ENCODE results near the gene CDC42BPB.
A peak's percentile ranks its signal among the peaks of the same experiment; 100 is the strongest.

Gene CDC42BPB

GRCh38 chr14:102930753-102931579, 126.4 kb downstream of the CDC42BPB start:
- no peak for DNase-seq (ENCODE audit: extremely low read depth, low read depth)
- no peak for TF ChIP-seq CTCF (IDR thresholded peaks at IDR 0.05; ENCODE audit: low read depth, low read length, missing control alignments)
- H3K4me3 ChIP-seq (replicated peaks; ENCODE audit: low read depth, low read length) = no peak overlapping the region

DNA sequence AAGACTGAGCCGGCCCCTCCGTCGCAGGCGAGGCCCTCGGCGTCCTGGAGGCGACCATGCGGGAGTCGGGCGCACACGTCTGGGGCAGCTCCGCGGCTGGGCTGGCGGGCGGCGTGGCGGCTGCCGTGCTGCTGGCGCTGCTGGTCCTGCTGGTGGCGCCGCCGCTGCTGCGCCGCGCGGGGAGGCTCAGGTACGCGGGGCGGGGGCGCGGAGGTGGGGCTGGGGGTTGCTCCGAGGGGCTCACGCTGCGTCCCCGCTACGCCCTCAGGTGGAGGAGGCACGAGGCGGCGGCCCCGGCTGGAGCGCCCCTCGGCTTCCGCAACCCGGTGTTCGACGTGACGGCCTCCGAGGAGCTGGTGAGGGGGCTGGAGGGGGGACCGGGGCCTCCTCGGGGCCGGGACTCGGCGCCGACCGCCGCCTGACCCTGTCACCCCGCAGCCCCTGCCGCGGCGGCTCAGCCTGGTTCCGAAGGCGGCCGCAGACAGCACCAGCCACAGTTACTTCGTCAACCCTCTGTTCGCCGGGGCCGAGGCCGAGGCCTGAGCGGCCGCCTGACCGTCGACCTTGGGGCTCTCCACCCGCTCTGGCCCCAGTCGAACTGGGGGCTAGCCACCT, 127.1 kb downstream of the CDC42BPB start:
- H3K4me3 ChIP-seq (replicated peaks; ENCODE audit: low read depth, low read length) = no peak overlapping the region
- no peak for DNase-seq (ENCODE audit: extremely low read depth, low read depth)
- TF ChIP-seq CTCF (IDR thresholded peaks at IDR 0.05; ENCODE audit: low read depth, low read length, missing control alignments) = no peak

GRCh38 chr14:102929241-102930137, 127.9 kb downstream of the CDC42BPB start:
- TF ChIP-seq CTCF (IDR thresholded peaks at IDR 0.05; ENCODE audit: low read depth, low read length, missing control alignments) = no peak
- H3K4me3 ChIP-seq (replicated peaks; ENCODE audit: low read depth, low read length) = no peak overlapping the region; the same call in 1 of the 2 replicates
- DNase-seq (ENCODE audit: extremely low read depth, low read depth) = no peak

DNA sequence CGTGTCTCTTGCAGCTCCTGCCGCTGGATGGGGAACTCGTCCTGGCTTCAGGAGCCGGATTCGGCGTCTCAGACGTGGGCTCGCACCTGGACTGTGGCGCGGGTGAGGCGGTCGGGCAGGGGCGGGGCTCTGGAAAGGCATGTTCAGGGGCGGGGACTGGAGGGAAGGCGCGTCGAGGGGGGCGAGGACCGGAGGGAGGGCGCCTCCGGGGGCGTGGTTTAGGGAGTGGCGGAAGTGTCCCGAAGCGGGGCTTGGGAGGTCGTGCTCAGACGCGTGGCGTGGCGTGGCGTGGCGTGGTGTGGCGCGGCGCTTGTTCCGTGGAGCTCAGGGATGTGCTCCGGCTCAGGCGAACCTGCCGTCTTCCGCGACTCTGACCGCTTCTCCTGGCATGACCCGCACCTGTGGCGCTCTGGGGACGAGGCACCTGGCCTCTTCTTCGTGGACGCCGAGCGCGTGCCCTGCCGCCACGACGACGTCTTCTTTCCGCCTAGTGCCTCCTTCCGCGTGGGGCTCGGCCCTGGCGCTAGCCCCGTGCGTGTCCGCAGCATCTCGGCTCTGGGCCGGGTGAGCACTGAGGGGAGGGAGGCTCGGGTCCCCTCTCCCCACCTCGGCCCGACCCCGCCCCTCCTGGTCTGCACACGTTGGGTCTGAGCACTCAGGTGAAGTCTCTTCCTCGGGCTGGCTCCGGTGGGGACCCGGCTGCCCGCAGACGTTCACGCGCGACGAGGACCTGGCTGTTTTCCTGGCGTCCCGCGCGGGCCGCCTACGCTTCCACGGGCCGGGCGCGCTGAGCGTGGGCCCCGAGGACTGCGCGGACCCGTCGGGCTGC, 128.7 kb downstream of the CDC42BPB start:
- no peak for TF ChIP-seq CTCF (IDR thresholded peaks at IDR 0.05; ENCODE audit: low read depth, low read length, missing control alignments)
- DNase-seq (ENCODE audit: extremely low read depth, low read depth) = no peak
- H3K4me3 ChIP-seq (replicated peaks; ENCODE audit: low read depth, low read length) = peak overlapping the region; percentile 29

- no peak for DNase-seq (ENCODE audit: extremely low read depth, low read depth)
- TF ChIP-seq CTCF (IDR thresholded peaks at IDR 0.05; ENCODE audit: low read depth, low read length, missing control alignments) = no peak
- H3K4me3 ChIP-seq (replicated peaks; ENCODE audit: low read depth, low read length) = peak overlapping the region; percentile 29
These were observed 129.4 kb downstream of the CDC42BPB start for GRCh38 chr14:102927878-102928411.
